HG02588 (cell line): Measurements from ENCODE around the gene TBC1D30.
"Not testable (repeated sequence)": the region's sequence is repeated elsewhere in the genome, so short reads cannot be mapped to it uniquely, and the experiment has no call there.

Source experiments
- ATAC-seq: cut with Tn5 transposase; IDR thresholded peaks from one replicate; pipeline ENCODE4 v1.9.1; 2021; ENCODE audit warnings: mild to moderate bottlenecking, moderate library complexity; ENCODE audit not compliant: unreplicated experiment

TBC1D30 gene, protein sequence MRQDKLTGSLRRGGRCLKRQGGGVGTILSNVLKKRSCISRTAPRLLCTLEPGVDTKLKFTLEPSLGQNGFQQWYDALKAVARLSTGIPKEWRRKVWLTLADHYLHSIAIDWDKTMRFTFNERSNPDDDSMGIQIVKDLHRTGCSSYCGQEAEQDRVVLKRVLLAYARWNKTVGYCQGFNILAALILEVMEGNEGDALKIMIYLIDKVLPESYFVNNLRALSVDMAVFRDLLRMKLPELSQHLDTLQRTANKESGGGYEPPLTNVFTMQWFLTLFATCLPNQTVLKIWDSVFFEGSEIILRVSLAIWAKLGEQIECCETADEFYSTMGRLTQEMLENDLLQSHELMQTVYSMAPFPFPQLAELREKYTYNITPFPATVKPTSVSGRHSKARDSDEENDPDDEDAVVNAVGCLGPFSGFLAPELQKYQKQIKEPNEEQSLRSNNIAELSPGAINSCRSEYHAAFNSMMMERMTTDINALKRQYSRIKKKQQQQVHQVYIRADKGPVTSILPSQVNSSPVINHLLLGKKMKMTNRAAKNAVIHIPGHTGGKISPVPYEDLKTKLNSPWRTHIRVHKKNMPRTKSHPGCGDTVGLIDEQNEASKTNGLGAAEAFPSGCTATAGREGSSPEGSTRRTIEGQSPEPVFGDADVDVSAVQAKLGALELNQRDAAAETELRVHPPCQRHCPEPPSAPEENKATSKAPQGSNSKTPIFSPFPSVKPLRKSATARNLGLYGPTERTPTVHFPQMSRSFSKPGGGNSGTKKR

DNA sequence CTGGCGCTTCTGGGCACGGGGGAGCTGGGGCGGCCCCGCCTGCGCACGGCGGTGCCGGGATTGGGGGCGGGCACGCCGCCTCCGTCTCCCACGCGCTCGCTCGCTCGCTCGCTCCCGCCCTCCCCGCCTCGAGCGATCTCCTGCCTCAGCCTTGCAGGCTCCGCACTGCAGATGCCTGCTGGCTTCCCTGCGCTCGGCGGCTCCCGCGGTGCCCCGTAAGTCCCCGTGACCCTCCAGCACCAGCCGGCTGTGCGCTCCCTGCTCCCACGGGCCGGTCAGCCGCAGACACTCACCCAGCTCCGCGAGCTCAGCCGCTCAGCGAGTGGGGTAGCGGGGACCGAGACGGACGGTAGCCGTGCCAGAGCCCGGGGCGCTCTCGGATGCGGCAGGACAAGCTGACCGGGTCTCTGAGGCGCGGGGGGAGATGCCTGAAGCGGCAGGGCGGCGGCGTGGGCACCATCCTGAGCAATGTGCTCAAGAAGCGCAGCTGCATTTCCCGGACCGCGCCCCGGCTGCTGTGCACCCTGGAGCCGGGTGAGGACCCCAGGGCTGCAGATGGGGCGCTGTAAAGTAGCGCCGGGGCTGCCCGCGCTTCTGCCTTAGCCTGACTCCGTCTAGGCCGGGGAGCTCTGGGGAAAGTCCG is at the start of gene TBC1D30:
Gene TBC1D30 (plus strand): TSS at position 148 of the 643 bp plus-strand sequence. CDS start 233 bp downstream, at position 381.
- ATAC-seq: no peak

DNA sequence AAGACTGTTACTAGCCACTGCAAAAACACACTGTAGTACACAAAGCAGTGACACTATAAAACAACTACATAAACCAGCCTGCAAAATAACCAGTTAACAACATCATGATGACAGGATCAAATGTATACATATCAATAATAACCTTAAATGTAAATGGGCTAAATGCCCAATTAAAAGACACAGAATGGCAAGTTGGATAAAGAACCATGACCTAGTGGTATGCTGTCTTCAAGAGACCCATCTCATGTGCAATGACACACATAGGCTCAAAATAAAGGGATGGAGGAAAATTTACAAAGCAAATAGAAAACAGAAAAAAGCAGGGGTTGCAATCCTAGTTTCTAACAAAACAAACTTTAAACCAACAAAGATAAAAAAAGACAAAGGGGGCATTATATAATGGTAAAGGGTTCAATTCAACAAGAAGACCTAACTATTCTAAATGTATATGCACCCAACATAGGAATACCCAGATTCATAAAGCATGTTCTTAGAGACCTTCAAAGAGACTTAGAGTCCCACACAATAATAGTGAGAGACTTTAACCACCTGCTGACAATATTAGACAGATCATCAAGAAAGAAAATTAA is 49.2 kb upstream of the TBC1D30 start:
- ATAC-seq: not testable (repeated sequence)

DNA sequence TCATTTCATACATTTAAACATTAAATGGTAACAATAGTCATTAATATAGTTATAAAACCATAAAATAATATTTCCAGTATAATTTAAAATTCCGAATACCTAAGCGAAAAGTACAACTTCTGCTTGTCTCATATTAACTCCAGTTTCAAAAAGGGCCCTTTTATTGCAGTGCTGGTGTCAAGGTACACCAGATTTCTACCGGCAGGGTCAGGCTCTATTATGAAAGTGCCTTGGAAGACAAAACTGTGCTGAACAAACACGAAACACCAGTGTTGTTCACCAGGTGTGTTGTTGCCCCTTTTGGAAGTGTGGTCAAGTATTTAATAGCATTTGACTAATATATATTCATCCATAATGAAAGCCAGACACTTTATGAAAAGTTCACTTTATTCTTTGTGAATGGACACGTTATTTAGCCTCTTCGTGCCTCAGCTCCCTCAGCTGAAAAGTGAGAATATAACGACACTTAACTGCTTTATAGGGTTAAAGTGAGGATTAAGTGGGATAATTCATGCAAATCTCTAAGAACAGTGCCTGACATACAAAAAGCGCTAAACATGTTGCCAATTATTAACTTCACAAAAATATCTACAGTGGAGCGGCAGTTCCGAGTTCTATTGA is 45.0 kb upstream of the TBC1D30 start:
- ATAC-seq: no peak

DNA sequence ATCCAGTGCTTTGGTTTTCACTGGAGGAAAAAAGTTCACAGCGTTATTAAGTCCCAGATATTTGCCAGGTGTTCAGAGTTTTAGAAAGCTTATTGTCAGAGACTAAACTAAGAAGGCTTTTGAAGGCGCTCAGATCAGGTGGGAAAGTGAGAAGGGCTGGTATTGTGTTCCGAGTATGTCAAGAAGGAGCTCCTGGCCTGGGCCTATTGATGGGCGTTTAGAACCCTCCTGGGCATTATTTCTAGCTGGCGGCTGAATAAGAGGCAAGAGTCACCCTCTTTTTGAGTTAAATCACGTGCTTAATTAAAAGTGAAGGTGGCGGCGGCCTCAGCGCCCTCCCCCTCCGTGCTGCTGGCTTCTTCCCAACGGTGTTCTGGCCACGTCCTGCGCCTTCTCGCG is 44.3 kb upstream of the TBC1D30 start:
- no peak for ATAC-seq

DNA sequence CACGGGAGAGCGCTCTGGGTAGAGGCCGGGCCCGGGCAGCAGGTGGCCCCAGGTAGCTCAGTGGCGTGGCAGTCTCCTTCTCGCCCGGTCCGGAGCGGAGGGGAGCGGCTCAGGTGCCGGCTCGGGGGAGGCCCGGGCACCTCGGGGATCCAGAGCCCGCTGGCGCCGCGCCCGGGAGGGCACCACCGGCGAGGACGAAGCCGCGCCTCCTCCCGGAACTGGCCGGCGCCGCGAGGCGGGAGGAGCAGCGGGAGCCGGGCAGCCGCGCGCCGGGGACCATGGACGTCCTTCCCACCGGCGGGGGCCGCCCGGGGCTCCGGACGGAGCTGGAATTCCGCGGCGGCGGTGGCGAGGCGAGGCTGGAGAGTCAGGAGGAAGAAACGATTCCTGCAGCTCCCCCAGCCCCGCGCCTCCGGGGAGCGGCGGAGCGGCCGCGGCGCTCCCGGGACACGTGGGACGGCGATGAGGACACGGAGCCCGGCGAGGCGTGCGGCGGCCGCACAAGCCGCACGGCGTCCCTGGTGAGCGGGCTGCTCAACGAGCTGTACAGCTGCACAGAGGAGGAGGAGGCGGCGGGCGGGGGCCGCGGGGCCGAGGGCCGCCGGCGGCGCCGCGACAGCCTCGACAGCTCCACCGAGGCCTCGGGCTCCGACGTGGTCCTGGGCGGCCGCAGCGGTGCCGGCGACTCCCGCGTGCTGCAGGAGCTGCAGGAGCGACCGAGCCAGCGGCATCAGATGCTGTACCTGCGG is 43.7 kb upstream of the TBC1D30 start:
- ATAC-seq: peak; percentile 43

DNA sequence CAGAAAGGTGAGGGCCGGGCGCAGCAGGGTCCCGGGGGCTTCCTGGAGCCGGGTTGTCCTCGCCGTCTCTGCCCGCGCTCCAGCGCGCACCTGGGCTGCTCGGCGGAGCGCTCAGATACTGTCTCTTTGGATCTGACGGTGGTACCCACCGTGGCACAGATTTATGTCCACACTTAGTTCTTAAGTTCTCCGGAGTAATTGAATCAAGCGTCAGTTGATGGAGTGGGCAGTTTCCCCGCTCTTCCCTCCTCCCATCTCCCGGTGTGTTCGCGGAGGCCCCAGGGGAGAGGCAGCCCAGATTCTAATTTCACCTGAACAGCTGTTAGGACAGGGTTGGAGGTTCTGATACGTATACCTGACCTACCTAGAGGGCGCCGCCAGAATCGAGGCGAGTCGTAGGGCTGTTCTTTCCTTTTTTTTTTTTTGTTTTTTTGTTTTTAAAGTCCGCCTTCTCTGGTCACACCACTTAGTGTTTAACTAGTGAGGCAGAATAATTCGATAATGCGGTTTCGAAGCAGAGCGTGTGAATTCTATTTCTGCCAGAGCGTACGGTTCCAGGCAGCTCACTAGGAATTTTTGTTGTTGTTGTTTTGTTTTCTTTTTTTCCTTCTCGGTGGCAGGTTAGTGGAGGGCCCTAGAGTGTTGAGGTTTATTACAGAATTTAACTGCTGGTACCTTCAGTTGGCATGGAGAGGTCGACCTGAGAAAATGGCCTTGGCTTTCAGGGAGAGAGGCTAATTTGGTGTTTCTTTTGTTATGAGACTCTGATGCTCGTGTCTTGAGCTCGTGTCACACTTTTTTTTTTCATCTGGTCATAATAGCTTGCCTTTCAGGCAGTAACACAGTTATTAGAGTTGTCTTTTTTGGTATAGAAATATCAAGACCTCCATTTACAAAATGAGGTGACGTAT is 42.9 kb upstream of the TBC1D30 start:
- ATAC-seq: peak; percentile 22

DNA sequence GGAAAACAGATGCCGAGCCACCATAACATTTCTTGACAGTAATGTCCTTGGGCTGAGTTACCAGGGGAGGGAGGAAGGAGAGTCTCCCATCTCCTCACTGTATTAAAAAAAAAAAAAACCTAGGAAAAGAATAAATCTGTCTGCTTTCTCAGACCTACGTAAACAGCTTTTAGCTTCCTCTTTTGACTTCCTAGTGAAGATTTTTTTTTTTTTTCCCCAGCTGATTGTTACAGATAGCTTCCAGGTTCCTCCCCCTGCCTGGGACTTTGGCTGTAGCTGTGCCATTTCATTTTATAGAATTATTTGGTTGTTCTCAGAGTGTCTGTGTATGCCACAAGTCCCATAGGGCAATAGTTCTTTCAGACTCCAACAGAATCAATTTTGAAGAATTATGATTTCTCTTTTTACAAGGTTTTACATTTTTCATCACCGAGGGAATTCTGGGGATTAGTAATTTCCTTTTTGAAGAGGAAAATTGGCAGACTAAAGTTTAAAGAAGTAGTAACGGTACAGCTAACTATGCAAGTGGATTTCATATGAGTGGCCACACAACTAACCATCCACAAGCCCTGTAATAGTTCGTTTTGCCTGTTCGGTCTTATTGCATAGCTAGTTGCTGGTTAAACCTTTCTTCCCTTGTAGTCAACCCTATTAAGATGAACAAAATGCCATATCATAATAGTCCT is 42.1 kb upstream of the TBC1D30 start:
- ATAC-seq: no peak

DNA sequence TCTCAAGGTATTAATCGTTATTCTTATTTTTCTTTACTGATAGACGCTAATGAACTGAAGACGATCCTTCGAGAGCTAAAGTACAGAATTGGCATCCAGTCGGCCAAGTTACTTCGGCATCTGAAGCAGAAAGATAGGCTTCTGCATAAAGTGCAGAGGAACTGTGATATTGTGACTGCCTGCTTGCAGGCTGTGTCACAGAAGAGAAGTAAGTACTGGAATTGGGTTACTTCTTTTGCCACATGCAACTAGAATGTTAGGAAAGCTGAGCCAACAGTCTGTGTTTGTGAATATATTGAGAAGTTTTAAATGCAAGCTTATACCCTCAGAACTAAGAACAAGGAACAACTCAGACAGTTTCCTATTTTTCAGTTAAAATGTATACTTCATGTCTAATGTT is 38.6 kb upstream of the TBC1D30 start:
- ATAC-seq: no peak

DNA sequence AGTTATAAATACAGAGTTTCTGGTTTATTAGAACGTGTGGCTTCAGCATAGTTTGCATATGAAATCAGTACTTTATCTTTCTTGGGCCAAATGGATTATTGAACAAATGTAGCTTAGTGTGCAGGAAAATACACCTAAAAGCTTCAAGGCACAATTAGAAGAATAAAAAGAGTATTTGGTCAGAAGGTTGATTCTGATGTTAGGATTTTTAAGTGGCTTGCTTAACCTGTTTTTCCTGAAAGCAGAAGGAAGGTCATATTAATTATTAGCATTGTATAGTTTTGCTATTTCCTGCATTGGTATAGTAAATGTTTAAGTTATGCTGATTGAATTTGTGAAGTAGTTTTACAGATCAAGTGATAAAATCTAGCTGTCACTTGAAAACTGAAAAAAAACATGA is 34.3 kb upstream of the TBC1D30 start:
- ATAC-seq: no peak

DNA sequence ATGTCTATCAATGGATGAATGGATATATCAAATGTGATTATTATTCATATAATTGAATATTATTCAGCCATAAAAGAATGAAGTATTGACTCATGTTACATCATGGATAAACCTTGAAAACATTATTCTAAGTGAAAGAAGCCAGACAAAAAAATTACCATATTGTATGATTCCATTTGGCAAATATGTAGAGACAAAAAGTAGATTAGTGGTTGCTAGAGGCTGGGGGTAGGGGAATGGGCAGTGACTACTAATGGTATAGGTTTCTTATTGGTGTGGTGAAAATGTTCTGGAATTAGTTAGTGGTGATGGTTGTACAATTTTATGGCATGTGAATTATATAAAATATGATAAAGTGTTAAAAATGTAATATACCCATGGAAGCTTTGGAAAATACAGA is 33.4 kb upstream of the TBC1D30 start:
- no peak for ATAC-seq

DNA sequence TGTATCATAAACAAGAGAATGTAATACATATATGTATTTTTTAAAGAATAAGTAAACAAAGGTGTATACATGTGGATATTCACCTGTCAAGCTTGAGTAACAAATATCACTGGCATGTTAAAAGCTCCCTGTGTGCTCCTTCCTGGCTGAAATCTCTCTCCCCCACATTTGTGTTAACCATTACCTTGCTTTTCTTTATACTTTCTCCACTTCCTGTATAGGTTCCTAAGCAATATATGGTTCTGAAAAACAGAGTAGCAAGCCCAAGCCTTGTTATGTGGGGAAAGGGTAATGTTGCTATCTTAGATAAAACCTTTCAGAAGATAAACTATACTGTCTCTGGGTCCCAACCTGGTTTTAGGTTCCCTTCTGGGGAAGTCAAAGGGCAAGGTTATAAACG is 32.3 kb upstream of the TBC1D30 start:
- no peak for ATAC-seq

DNA sequence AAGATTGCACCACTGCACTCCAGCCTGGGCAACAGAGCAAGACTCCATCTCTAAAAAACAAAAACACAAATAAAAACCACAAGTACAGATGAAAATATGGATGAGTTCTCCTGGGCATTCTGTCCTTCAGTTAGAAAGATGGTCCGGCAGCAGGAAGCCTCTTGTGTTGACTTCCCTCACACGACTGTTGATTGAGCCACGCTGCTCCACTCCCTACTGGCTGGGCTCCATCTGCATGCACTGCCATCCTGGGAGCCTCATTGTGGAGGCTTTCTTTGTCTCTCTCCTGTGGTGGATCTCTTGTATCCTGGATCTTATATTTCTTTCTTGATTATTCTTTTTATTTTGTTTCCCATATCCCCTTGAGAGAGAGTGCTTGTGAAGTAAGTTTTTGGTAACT is 30.8 kb upstream of the TBC1D30 start:
- no peak for ATAC-seq

DNA sequence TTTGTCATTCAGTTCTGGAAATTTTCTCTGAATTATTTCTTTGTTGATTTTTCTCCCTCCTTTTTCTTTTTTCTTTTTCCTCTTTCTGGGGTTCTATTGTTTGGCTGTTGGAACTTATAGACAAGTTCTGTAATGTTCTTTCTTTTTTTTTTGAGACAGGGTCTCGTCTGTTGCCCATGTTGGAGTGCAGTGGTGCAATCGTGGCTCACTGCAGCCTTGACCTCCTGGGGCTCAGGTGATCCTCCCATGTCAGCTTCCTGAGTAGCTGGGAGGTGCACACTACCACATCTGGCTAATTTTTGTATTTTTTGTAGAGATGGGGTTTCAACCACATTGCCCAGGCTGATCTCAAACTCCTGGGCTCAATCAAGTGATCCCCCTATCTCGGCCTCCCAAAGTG is 30.1 kb upstream of the TBC1D30 start:
- no peak for ATAC-seq

DNA sequence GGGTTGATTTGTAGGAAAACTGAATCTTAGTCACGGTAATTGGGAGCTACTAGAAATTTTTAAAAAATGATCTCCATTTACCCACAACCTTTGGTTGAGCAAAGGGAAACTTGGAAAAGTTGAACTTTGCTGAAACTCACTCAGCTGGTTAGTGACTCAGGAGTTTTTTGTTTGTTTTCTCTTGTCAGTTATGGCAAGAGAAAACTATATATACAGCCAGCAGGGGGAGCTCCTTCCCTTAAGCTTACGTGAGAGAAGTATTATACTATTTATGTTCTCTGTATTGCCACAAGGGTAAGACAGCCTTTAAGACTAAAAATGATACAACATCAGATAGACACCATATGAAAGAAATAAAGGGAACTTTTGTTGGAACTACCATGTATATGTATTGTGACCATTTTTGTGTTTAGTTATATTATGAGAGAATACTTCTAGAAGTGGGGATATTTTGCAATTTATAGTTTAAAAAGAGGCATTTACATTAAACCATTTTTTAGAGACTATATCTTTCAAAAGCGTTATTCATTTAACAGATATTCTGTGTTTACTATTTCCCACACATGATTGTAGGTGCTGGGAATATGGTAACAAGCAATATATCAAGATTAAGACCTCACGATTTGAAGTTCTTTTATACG is 28.1 kb upstream of the TBC1D30 start:
- peak; percentile 50 for ATAC-seq

DNA sequence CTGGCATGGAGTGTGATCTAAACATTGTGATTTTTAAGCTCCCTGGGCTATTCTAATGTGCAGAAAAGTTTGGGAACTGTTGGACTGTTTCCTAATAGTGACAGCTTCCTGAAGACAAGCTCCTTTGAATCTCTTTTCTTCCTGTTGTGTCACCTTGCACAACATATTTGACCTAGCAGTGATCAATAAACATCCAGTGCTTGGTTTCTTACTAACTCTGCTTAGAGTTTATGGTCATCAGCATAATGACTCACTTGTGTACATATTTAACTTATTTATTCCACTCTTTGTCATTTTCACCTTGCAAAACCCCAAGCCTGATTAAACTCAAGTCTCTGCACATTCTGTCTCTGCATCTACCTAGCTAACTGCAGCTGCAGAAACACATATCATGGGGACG is 27.3 kb upstream of the TBC1D30 start:
- ATAC-seq: no peak

DNA sequence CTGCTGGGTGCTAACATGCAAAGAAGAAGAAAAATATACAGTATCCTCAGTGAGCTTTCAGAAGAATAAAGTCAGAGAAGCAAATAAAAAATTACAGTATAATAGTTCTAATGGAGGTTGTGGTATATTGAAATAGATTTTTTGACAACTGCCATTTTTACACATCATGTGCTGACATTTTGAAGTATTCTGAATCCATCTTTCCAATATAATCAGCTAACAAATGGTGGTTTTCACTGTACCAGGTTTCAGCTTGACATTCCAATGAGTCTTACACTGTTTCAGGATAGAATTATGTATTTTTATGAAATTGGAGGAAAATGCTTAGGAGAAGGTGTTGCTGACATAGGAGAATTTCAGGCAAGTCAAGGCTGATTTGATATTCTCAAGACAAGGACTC is 26.3 kb upstream of the TBC1D30 start:
- ATAC-seq: no peak

DNA sequence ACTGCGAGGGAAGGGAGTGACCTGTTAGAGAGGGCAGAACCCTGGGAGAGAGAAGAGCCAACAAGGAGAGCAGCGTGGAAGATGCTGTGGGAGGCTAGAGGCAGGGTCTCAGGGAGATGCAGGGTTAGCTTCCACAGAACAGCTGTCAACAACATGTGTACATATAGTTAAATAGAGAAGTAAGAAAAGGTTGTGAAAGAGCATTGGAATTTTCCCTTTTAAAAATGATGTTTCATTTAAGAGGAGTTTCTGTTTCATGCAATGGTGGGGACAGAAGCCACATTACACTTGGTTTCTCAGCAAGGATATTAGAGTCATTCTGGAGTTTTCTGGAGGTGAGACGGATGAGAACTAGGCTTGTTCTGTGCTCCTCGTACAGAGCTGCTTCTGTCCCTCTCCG is 23.8 kb upstream of the TBC1D30 start:
- ATAC-seq: peak; percentile 67

DNA sequence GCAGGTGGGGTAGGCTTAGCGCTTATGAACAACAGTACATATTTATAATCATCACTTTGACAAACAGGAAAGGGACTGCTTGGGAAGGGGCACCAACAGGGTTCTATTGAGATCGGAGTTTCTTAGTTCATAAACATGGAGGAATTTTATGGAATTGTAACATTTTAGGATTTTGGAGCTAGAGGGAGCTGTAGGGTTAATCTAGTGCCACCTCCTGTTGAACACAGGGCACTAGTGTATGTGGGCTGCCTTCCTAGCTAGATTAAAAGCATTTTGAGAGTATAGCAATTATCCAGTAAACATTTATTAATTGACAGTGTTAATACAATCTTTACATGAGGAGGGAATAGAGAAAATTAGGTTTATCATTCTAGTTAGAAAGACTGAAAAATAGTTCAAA is 23.1 kb upstream of the TBC1D30 start:
- no peak for ATAC-seq
